ENCODE measurements around the gene SRSF5.

The SRSF5 gene

GRCh38 chr14:69772082-69773017 lies 5.4 kb downstream of the SRSF5 start:
- no peak for DNase-seq

- no peak for DNase-seq
These were observed 6.8 kb downstream of the SRSF5 start for GRCh38 chr14:69773571-69774276.

- DNase-seq, result no peak
These were observed 8.1 kb downstream of the SRSF5 start for GRCh38 chr14:69775012-69775411.

GRCh38 chr14:69776875-69777453 lies 10.0 kb downstream of the SRSF5 start:
- no peak for DNase-seq

GRCh38 chr14:69779088-69779487 lies 12.1 kb downstream of the SRSF5 start:
- no peak for DNase-seq

GRCh38 chr14:69780092-69780491 lies 13.2 kb downstream of the SRSF5 start:
- DNase-seq, result no peak

GRCh38 chr14:69780952-69781351 lies 14.0 kb downstream of the SRSF5 start:
- DNase-seq, result no peak

GRCh38 chr14:69784942-69785341 lies 18.0 kb downstream of the SRSF5 start:
- no peak for DNase-seq

GRCh38 chr14:69786603-69787002 lies 19.7 kb downstream of the SRSF5 start:
- no peak for DNase-seq

GRCh38 chr14:69789118-69789640 lies 22.2 kb downstream of the SRSF5 start:
- no peak for DNase-seq

- no peak for DNase-seq
These were observed 26.0 kb downstream of the SRSF5 start for GRCh38 chr14:69792887-69793421.

GRCh38 chr14:69794791-69795190 lies 27.8 kb downstream of the SRSF5 start:
- DNase-seq, result no peak

- DNase-seq, result no peak
These were observed 28.7 kb downstream of the SRSF5 start for GRCh38 chr14:69795691-69796090.

- DNase-seq, result no peak
These were observed 30.0 kb downstream of the SRSF5 start, which contains the start of gene SLC10A1 for GRCh38 chr14:69796797-69797500. SLC10A1 (minus strand) TSS chr14:69797241; CDS start chr14:69797155, 86 bp downstream.

- DNase-seq, result no peak
These were observed 30.8 kb downstream of the SRSF5 start for GRCh38 chr14:69797573-69798338.

GRCh38 chr14:69798339-69798735 lies 31.4 kb downstream of the SRSF5 start:
- no peak for DNase-seq

- no peak for DNase-seq
These were observed 36.8 kb downstream of the SRSF5 start for GRCh38 chr14:69803753-69804152.

- no peak for DNase-seq
These were observed 38.0 kb downstream of the SRSF5 start for GRCh38 chr14:69804902-69805301.

GRCh38 chr14:69807192-69807591 lies 40.2 kb downstream of the SRSF5 start:
- no peak for DNase-seq

GRCh38 chr14:69808919-69809808 lies 42.2 kb downstream of the SRSF5 start:
- DNase-seq, result no peak
